K562 (cell line): ENCODE data around the gene SLC25A36. TPM values are rescaled to one million over a fixed set of nuclear protein-coding genes. Genes with fewer than 3 reads are reported as not detected.

ENCODE experiments used
- CEBPB ChIP-seq: fragments of 450-650 bp; IDR thresholded peaks from 2 replicates; pipeline ENCODE4 v1.6.1; 2016; ENCODE audit warnings: missing genetic modification characterization, missing compliant biosample characterization
- CEBPG ChIP-seq, 3 experiments: fragments of 200-800 bp in 1 of 3; sonication (Bioruptor generic) in 1 of 3; sonication (generic) in 1 of 3; formaldehyde crosslinking in 1 of 3; IDR thresholded peaks in 2 of 3; conservative IDR thresholded peaks in 1 of 3; 2 replicates each; pipeline versions ENCODE4 v1.6.1 to v1.8.0; 2016 to 2022; ENCODE audit warnings: missing compliant biosample characterization in 2 of 3, missing genetic modification characterization in 2 of 3, mild to moderate bottlenecking in 1 of 3, missing genetic modification reagents in 1 of 3
- MTA1 ChIP-seq: fragments of 450-650 bp; IDR thresholded peaks from 2 replicates; pipeline ENCODE4 v1.6.1; 2017; ENCODE audit warnings: borderline replicate concordance
- RAD21 ChIP-seq, 2 experiments: fragments of 250-450 bp in 1 of 2; fragments of 450-650 bp in 1 of 2; sonication (Bioruptor Pico) in 1 of 2; formaldehyde crosslinking in 1 of 2; IDR thresholded peaks in 1 of 2; conservative IDR thresholded peaks in 1 of 2; 2 replicates each; pipeline versions ENCODE4 v1.4.0 to v1.8.0; 2020 to 2022; ENCODE audit warnings: mild to moderate bottlenecking in 2 of 2, moderate library complexity in 1 of 2
- SMC3 ChIP-seq: conservative IDR thresholded peaks from 2 replicates; pipeline ENCODE4 v1.6.1; 2011; ENCODE audit warnings: low read depth, low read length, improper control_type of control experiment; ENCODE audit not compliant: insufficient read depth
- polyA plus RNA-seq, 8 experiments: library from polyadenylated mRNA; depleted of rRNA in 4 of 8; stranded (reverse) in 5 of 8; unstranded in 3 of 8; fragments of >200 nt; fragmentation: Nextera tagmentation in 2 of 8; fragmentation: Illumina TruSeq in 1 of 8; extraction: Ambion mirVana in 2 of 8; extraction: Trizol in 1 of 8; gene quantifications; 2 replicates each; pipeline versions ENCODE4 v1.2.1 to v1.2.3, GENCODE V29; 2011 to 2014; ENCODE audit warnings: inconsistent platforms in 1 of 8, missing spikeins in 1 of 8
- total RNA-seq, 7 experiments: library from RNA; depleted of rRNA in 6 of 7; stranded (reverse); fragments of >200 nt in 6 of 7; fragmentation: Illumina TruSeq in 2 of 7; extraction: Trizol in 2 of 7; gene quantifications; 2 replicates each; pipeline versions ENCODE4 v1.2.1 to v1.2.3, GENCODE V29; 2011 to 2021; ENCODE audit warnings: low replicate concordance in 1 of 7
- TF ChIP-seq, protein P1 (sequence below), 3 experiments: IDR thresholded peaks in 2 of 3; conservative IDR thresholded peaks in 1 of 3; 2 replicates each; pipeline ENCODE4 v1.5.1; 2011 to 2012; ENCODE audit warnings: low read length in 3 of 3, mild to moderate bottlenecking in 3 of 3, control low read depth in 2 of 3, improper control_type of control experiment in 1 of 3, inconsistent platforms in 1 of 3, low read depth in 1 of 3, mixed read lengths in 1 of 3, moderate library complexity in 1 of 3; ENCODE audit not compliant: insufficient read depth in 2 of 3

The SLC25A36 gene
- total and polyA plus RNA-seq, 9 of the 15 experiments (the other 6 are each of a cell fraction or from before 2014, with no cell fraction given), result 12.0 to 95.3 (median 43.3) TPM

- TF ChIP-seq, protein P1, sequence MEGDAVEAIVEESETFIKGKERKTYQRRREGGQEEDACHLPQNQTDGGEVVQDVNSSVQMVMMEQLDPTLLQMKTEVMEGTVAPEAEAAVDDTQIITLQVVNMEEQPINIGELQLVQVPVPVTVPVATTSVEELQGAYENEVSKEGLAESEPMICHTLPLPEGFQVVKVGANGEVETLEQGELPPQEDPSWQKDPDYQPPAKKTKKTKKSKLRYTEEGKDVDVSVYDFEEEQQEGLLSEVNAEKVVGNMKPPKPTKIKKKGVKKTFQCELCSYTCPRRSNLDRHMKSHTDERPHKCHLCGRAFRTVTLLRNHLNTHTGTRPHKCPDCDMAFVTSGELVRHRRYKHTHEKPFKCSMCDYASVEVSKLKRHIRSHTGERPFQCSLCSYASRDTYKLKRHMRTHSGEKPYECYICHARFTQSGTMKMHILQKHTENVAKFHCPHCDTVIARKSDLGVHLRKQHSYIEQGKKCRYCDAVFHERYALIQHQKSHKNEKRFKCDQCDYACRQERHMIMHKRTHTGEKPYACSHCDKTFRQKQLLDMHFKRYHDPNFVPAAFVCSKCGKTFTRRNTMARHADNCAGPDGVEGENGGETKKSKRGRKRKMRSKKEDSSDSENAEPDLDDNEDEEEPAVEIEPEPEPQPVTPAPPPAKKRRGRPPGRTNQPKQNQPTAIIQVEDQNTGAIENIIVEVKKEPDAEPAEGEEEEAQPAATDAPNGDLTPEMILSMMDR (IDR thresholded peaks at IDR 0.05 in 2 of 3, conservative IDR thresholded peaks at IDR 0.05 in 1 of 3; ENCODE audit: insufficient read depth in 2 of 3, low read depth in 1 of 3, low read length in 3 of 3), result peak; percentile 44 to 75 (median 70); a peak in 5 of 6 replicates
- peak; percentile 63 to 65 for TF ChIP-seq RAD21 (CRISPR knock-in tag; conservative IDR thresholded peaks at IDR 0.05 in 1 of 2, IDR thresholded peaks at IDR 0.05 in 1 of 2)
- TF ChIP-seq MTA1, result no peak
- TF ChIP-seq SMC3, result peak; percentile 51; the same call in 1 of the 2 replicates
- peak; percentile 50 for TF ChIP-seq CEBPB (tag)
- TF ChIP-seq CEBPG (CRISPR knock-in tag; IDR thresholded peaks at IDR 0.05), result no peak
- TF ChIP-seq CEBPG (tag; conservative IDR thresholded peaks at IDR 0.05 in 1 of 2, IDR thresholded peaks at IDR 0.05 in 1 of 2), result peak in 1 of 2 experiments; percentile 9; a peak in 1 of 4 replicates
Observed at GRCh38 chr3:140898340-140899180, 43.1 kb upstream of the SLC25A36 start (continued).
